GM18870 (cell line): ENCODE data around the gene KPNA6.
A peak's percentile ranks its signal among the peaks of the same experiment; 100 is the strongest.
"Not testable (repeated sequence)": the region's sequence is repeated elsewhere in the genome, so short reads cannot be mapped to it uniquely, and the experiment has no call there.

Experiments used
- ATAC-seq: cut with Tn5 transposase; IDR thresholded peaks from one replicate; pipeline ENCODE4 v1.9.1; 2021; ENCODE audit warnings: moderate library complexity; ENCODE audit not compliant: unreplicated experiment

The KPNA6 gene

GRCh38 chr1:32138965-32139364, 31.1 kb downstream of the KPNA6 start:
- ATAC-seq, result no peak

- no peak for ATAC-seq
Measured at GRCh38 chr1:32142446-32143301, 34.8 kb downstream of the KPNA6 start.

DNA sequence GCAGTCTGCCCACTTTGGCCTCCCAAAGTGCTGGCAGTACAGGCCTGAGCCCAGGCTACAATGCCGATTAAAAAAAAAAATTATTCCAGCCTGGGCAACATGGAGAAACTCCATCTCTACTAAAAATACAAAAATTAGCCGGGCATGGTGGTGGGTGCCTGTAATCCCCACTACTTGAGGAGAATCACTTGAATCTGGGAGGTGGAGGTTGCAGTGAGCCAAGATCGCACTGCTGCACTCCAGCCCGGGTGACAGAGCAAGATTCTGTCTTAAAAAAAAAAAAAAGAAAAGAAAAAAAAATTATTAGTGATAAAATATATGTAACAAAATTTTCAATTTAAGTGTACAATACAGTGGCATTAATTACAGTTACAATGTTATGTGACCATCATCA, 35.4 kb downstream of the KPNA6 start:
- ATAC-seq, result not testable (repeated sequence)

GRCh38 chr1:32144033-32144432, 36.2 kb downstream of the KPNA6 start:
- no peak for ATAC-seq

DNA sequence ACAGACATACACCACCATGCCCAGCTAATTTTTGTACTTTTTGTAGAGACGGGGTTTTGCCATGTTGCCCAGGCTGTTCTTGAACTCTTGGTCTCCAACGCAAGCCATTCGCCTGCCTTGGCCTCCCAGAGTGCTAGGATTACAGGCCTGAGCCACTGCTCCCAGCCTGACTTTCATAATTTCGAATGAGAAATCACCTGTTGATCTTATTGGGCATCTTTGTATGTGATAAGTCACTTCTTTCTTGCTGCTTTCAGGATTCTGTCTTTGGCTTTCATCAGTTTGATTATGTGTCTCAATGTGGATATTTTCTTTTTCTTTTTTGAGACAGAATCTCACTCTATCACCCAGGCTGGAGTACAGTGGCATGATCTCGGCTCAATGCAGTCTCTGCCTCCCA, 39.9 kb downstream of the KPNA6 start:
- ATAC-seq, result not testable (repeated sequence)

GRCh38 chr1:32150847-32151246, 43.0 kb downstream of the KPNA6 start:
- no peak for ATAC-seq

DNA sequence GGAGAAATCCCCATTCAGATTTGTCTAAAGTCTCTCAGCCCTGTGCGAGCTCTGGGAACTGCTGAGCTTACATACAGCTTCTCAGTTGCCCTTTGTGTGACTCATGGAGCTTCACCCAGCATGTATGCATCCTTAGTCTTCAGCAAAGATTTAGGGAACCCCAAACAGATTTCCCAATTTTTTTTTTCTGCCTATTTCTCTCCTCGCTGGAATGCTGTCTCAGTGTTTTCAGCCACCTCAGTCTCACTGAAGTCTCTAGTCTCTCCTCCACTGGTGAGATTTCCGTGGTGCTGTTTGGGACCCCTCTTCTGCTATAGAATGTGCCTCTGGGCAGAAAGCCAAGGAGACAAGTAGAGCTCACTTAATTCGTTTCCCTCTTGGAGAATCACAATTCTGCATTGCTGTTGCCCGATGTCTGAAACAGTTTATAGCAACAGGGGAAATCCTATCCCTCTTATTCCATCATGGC, 43.5 kb downstream of the KPNA6 start:
- no peak for ATAC-seq

DNA sequence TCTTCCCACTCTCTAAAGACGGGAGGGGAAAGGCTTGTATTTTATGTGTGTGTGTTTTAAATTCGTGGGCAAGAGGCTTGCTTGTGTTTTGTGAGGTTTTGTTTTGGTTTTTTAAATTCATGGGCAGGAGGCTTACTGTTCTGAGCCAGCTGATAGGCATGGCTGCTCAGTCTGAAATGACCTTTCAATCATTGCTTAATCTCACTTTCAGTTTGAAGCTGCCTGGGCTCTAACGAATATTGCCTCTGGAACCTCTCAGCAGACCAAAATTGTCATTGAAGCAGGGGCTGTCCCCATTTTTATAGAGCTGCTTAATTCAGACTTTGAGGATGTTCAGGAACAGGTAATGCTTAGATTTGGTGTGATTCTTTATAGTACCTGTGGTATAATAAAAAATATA, 51.3 kb downstream of the KPNA6 start:
- ATAC-seq, result no peak

DNA sequence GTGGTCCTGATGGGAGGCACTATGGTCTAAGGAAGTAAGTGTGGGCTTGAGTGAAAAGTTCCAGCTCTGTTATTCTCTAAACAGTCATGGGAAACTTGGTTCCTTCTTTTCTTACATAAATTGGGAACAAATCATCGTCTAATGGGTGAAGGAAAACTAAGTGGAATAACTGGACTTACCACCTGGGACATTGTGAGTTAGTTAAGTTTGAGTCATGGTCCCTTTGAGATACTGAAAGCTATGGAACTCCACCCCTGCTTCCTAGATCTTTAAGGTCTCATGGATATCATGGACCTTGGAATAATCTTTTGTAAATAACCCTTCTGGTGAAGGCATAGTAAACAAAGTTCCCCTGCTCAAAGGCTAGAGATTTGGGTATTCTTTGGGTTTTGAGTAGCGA, 55.5 kb downstream of the KPNA6 start:
- ATAC-seq, result no peak

GRCh38 chr1:32165633-32166032, 57.8 kb downstream of the KPNA6 start:
- not testable (repeated sequence) for ATAC-seq

- no peak for ATAC-seq
Measured at GRCh38 chr1:32170991-32171390, 63.1 kb downstream of the KPNA6 start.

- no peak for ATAC-seq
Measured at GRCh38 chr1:32172621-32173245, 64.9 kb downstream of the KPNA6 start.

DNA sequence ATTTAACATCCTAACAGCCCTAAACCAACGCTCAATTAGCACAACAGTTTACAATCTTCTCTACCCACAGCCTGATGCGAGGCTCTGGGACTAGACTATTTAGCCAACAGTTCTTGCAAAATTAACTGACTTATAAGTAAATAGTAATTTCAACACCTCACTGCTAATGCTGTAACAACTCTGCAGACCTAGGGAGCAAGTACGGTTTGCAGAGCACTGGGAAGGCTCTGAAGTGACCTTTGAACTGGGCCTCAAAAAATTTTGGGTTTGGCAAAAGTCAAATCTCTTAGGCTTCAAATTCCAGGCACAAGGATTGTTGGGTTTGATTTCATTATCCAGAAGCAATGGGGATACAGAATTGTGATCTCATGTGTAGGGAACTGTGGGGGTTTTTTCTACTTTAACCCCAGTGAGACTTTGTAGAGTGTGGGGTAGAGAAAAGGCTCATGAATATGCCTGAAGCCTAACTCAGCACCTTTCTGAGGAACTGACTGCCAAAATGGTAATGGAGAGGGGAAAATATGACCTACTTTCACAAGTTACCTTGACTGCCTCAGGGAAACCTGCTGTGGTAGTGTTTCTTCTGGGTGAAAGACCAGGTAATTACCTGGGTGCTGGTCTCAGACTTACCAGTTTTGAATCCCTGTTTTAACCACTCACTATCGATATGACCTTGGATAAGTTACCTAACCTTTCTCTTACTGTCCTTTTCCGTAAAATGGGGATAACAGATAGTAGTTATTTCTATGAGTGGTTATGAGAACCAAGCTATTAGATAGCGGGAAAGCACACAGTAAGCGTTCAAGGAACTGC, 70.7 kb downstream of the KPNA6 start:
- ATAC-seq, result no peak

DNA sequence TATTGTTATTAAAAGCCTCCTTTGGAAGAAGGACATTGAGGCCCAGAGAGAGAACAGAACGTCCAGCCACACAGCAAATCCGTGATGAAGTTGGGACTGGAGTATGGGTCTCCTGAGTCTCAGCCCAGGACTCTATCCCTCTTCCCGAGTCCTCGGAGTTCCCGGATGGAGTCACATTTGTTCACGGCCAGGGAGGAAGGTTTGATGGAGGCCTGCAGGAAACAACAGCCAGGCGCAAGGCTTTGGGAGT, 71.3 kb downstream of the KPNA6 start:
- no peak for ATAC-seq

DNA sequence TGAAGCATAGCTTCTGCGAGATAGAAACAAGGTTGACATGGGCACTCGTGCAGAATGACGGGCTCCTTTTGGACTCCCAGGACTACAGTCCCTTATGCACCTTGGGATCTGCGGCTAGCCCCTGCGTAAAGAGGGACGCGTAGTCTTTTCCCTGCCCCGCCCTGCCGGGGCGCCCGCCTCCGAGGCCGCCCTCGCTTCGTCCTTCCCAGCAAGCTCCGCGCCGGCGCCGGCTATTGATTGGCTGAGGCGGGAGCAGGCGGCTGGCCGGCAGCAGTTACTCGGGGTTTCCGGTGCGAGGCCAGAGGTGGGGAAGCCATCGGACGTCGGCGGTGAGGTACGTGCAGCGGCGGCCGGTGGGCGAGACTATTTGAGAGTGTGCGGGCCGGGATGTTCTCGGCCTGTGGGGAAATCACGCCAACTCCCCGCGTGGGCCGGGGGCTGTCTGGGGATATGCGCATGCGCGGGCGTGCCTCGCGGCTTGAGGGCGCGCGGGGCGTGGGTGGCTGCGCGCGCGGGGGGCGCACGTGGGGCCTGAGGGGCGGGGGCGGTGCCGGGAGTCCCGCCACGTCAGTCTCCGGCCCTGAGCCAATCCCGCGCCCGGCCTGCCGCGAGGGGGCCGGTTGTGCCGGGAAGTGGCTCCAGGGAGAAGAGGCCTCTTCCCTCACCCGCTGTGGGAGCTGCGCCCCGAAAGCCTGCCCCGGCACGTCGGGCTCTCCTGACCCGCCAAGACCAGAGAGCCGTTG, 71.8 kb downstream of the KPNA6 start, which contains the start of gene TXLNA:
TSS of gene TXLNA (plus strand) at position 233 of the 743 bp plus-strand sequence. CDS start 671 bp downstream, outside the sequence.
- ATAC-seq, result peak; percentile 61

DNA sequence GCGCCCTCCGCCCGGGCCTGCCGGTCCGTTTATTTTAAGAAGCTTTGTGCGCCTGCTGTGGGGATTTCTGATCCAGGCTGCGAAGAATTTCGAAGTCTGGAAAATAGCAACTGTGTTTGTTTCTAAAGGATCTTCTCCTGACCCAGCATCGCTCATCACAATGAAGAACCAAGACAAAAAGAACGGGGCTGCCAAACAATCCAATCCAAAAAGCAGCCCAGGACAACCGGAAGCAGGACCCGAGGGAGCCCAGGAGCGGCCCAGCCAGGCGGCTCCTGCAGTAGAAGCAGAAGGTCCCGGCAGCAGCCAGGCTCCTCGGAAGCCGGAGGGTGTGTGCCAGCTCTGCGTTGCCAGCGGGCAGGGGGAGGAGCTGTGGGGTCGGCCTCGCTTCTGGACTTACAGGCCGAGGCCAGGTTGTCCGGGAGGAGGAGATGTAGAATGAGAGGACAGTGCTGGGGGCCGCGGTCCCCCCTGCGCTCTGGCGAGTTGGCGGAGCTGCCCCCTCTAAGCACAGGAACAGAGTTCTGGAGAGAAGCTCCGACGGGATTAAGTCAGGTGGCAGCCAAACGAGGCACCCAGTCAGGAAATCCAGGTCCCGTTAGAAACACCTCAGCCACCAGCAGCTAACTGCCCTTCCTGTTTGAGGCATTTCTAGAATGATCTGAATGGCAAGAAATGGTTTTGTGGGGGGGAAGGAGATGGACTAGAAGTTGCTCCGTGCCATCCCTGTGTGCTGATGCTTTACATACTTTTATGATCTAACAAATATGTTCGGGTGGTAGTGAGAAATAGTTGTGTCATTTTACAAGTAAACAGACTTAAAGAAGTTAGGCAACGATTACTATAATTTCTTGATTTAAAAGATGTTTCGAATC, 72.6 kb downstream of the KPNA6 start:
- ATAC-seq, result no peak

- ATAC-seq, result no peak
Measured at GRCh38 chr1:32181065-32181464, 73.2 kb downstream of the KPNA6 start.

DNA sequence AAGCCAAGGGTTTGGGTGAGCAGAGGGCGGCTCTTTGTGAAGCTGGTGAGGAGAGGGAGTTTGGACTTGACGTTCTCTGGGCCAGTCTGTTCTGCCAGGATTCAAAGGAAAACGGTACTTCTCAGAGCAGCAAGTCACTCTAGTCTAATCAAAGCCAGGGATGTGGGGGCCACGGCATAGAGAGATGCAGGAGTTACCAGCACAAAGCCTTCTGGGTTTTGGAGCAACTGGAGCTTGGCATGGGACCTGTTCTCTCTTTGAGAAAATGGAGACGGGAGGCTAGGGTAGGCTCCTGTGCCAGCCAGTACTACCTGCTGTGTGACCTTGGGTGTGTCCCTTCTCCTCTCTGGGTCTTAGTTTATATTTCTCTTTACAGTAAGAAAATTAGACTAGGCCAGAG, 73.7 kb downstream of the KPNA6 start:
- ATAC-seq, result no peak

- ATAC-seq, result no peak
Measured at GRCh38 chr1:32182060-32182459, 74.2 kb downstream of the KPNA6 start.

GRCh38 chr1:32184650-32185049, 76.8 kb downstream of the KPNA6 start:
- ATAC-seq, result no peak
